K562 (cell line): ENCODE results near the gene TMEM204. TPM values are rescaled to one million over a fixed set of nuclear protein-coding genes. Genes with fewer than 3 reads are reported as not detected.

ENCODE experiments used
- ATAC-seq: fragments of 200-7000 bp; cut with Tn5 transposase; 3 replicates; pipeline ENCODE4 v1.9.1; 2020; ENCODE audit warnings: moderate library complexity
- BruUV-seq: library from RNA; stranded (reverse); fragments of 400-500 nt; replicated peaks from 2 replicates; lab custom pipeline; 2021; lab: Mats Ljungman, UMichigan
- CTCF ChIA-PET: fragments of 300-600 bp; formaldehyde crosslinking; extraction: SDS; loops from one replicate; lab custom pipeline; 2021; ENCODE audit warnings: low intra/inter-chr PET ratio; lab: Yijun Ruan, JAX
- POLR2A ChIA-PET: fragments of 300-600, 350-650 bp; sonication (Branson Sonifier 250); formaldehyde crosslinking; extraction: SDS; loops from one replicate; lab custom pipeline; 2021; ENCODE audit warnings: antibody characterized with exemption, inconsistent platforms; lab: Yijun Ruan, JAX
- DNase-seq, 4 experiments: peaks; one replicate each; pipeline versions ENCODE4 v3.0.0 to v3.0.0-alpha.2; 2011 to 2018; ENCODE audit warnings: low spot score in 3 of 4, mixed read lengths in 3 of 4; ENCODE audit errors: extremely low read depth in 1 of 4
- FAIRE-seq: peaks from 2 replicates; lab custom pipeline; 2011; peaks lifted over from hg19 to GRCh38; lab: Jason Lieb, UNC
- H2AFZ ChIP-seq: 2 replicates; pipeline ENCODE4 v1.6.0; 2011; ENCODE audit warnings: low read depth, low read length, control low read depth, inconsistent platforms
- H3K27ac ChIP-seq: fragments of 200-600 bp; 3 replicates; pipeline ENCODE4 v1.8.0; 2011; ENCODE audit warnings: low read depth, mild to moderate bottlenecking, control low read depth, inconsistent platforms, low read length, moderate library complexity, mixed read lengths; ENCODE audit errors: extremely low read depth
- H3K27me3 ChIP-seq, 2 experiments: fragments of 300-600 bp in 1 of 2; 2 replicates in 1 of 2; 3 replicates in 1 of 2; pipeline versions ENCODE4 v1.6.0 to v1.8.0; 2011; ENCODE audit warnings: inconsistent platforms in 2 of 2, low read length in 2 of 2, mild to moderate bottlenecking in 1 of 2, mixed read lengths in 1 of 2, moderate library complexity in 1 of 2; ENCODE audit not compliant: control insufficient read depth in 2 of 2, insufficient read depth in 2 of 2
- H3K36me3 ChIP-seq: fragments of 300-600 bp; 3 replicates; pipeline ENCODE4 v1.8.0; 2011; ENCODE audit warnings: mild to moderate bottlenecking, low read length, inconsistent platforms; ENCODE audit not compliant: control insufficient read depth, insufficient read depth
- H3K4me1 ChIP-seq, 2 experiments: fragments of 200-600 bp in 1 of 2; replicated peaks in 1 of 2; 2 replicates in 1 of 2; 3 replicates in 1 of 2; pipeline versions ENCODE4 v1.5.1 to v1.8.0; 2011; ENCODE audit warnings: inconsistent platforms in 2 of 2, low read length in 2 of 2, mild to moderate bottlenecking in 1 of 2, mixed read lengths in 1 of 2, moderate library complexity in 1 of 2; ENCODE audit not compliant: control insufficient read depth in 2 of 2, insufficient read depth in 2 of 2
- H3K4me2 ChIP-seq: 2 replicates; pipeline ENCODE4 v1.6.1; 2011; ENCODE audit warnings: low read length, control low read depth, inconsistent platforms, mixed read lengths; ENCODE audit not compliant: insufficient read depth
- H3K4me3 ChIP-seq: fragments of 200-600 bp; sonication (generic), shearing (Covaris generic); 2 replicates; pipeline ENCODE4 v1.5.1; 2016; ENCODE audit warnings: control low read depth, inconsistent platforms
- H3K79me2 ChIP-seq: fragments of 200-600 bp; 3 replicates; pipeline ENCODE4 v1.8.0; 2011; ENCODE audit warnings: low read length, inconsistent platforms; ENCODE audit not compliant: control insufficient read depth, insufficient read depth
- H3K9ac ChIP-seq, 2 experiments: 2 replicates each; pipeline versions ENCODE4 v1.6.0 to v1.6.1; 2011; ENCODE audit warnings: low read depth in 2 of 2, low read length in 2 of 2, control low read depth in 1 of 2, inconsistent platforms in 1 of 2, mild to moderate bottlenecking in 1 of 2, mixed read lengths in 1 of 2; ENCODE audit not compliant: insufficient read depth in 1 of 2
- H3K9me1 ChIP-seq: one replicate; pipeline ENCODE4 v1.6.0; 2011; ENCODE audit warnings: inconsistent platforms, mild to moderate bottlenecking, low read length, moderate library complexity; ENCODE audit not compliant: control insufficient read depth, insufficient read depth
- H3K9me3 ChIP-seq: replicated peaks from 2 replicates; pipeline ENCODE4 v1.5.1; 2011; ENCODE audit warnings: low read depth, low read length, inconsistent platforms; ENCODE audit not compliant: control insufficient read depth, insufficient read depth
- H4K20me1 ChIP-seq: replicated peaks from 2 replicates; pipeline ENCODE4 v1.6.1; 2011; ENCODE audit warnings: low read length, inconsistent platforms, mixed read lengths; ENCODE audit not compliant: control insufficient read depth, insufficient read depth
- ARHGAP35 ChIP-seq: fragments of 450-650 bp; IDR thresholded peaks from 2 replicates; pipeline ENCODE4 v1.6.1; 2018; ENCODE audit not compliant: partially characterized antibody
- CREB5 ChIP-seq: fragments of 250-450 bp; sonication (Bioruptor Pico); IDR thresholded peaks from 2 replicates; pipeline ENCODE4 v1.5.0; 2020; ENCODE audit warnings: mild to moderate bottlenecking
- DIDO1 ChIP-seq: fragments of 450-650 bp; IDR thresholded peaks from 2 replicates; pipeline ENCODE4 v1.6.1; 2016; ENCODE audit warnings: low read depth, missing biosample characterization, missing genetic modification characterization
- ETV1 ChIP-seq: fragments of 450-650 bp; conservative IDR thresholded peaks from 2 replicates; pipeline ENCODE4 v1.6.1; 2016; ENCODE audit warnings: missing genetic modification characterization, control low read depth, low read depth, missing compliant biosample characterization
- GATAD2B ChIP-seq: fragments of 450-650 bp; IDR thresholded peaks from 2 replicates; pipeline ENCODE4 v1.6.1; 2017; ENCODE audit warnings: mild to moderate bottlenecking, borderline replicate concordance
- HDAC2 ChIP-seq: fragments of 450-650 bp; IDR thresholded peaks from 2 replicates; pipeline ENCODE4 v1.6.1; 2016; ENCODE audit warnings: mild to moderate bottlenecking
- JUN ChIP-seq, 2 experiments: sonication (generic) in 1 of 2; formaldehyde crosslinking in 1 of 2; IDR thresholded peaks; 2 replicates each; pipeline versions ENCODE4 v1.6.1 to v1.8.0; 2012 to 2022; ENCODE audit warnings: borderline replicate concordance in 2 of 2, mild to moderate bottlenecking in 2 of 2, improper control_type of control experiment in 1 of 2, low read depth in 1 of 2, low read length in 1 of 2, missing genetic modification reagents in 1 of 2
- JUNB ChIP-seq: fragments of 450-650 bp; formaldehyde crosslinking; conservative IDR thresholded peaks from 2 replicates; pipeline ENCODE4 v1.4.0; 2020; ENCODE audit warnings: mild to moderate bottlenecking
- SMAD1 ChIP-seq: fragments of 150-350 bp; IDR thresholded peaks from 2 replicates; pipeline ENCODE4 v1.6.1; 2014; ENCODE audit warnings: low read length, low read depth; ENCODE audit not compliant: partially characterized antibody
- THRA ChIP-seq: fragments of 450-650 bp; IDR thresholded peaks from 2 replicates; pipeline ENCODE4 v1.6.1; 2017; ENCODE audit warnings: mild to moderate bottlenecking, moderate library complexity
- WGBS: fragments of 100-300 bp; shearing (Covaris generic); methylation state at CpG from one replicate; pipeline ENCODE4 v1.1.6; 2016; ENCODE audit warnings: low coverage, mixed read lengths; ENCODE audit not compliant: insufficient coverage; ENCODE audit errors: missing lambda C conversion rate; 5-methylcytosine and 5-hydroxymethylcytosine counted together
- in situ Hi-C: fragments of 300-500 bp; cut with MboI; formaldehyde crosslinking; loops from 4 replicates; pipeline ENCODE4 v1.15.0; 2018; ENCODE audit warnings: inconsistent platforms, mixed read lengths
- intact Hi-C: fragments of 100-400 bp; cut with micrococcal nuclease; formaldehyde crosslinking; loops from 2 replicates; pipeline ENCODE4 v1.14.2; 2022
- polyA plus RNA-seq, 8 experiments: library from polyadenylated mRNA; depleted of rRNA in 4 of 8; stranded (reverse) in 5 of 8; unstranded in 3 of 8; fragments of >200 nt; fragmentation: Nextera tagmentation in 2 of 8; fragmentation: Illumina TruSeq in 1 of 8; extraction: Ambion mirVana in 2 of 8; extraction: Trizol in 1 of 8; gene quantifications; 2 replicates each; pipeline versions ENCODE4 v1.2.1 to v1.2.3, GENCODE V29; 2011 to 2014; ENCODE audit warnings: inconsistent platforms in 1 of 8, missing spikeins in 1 of 8
- total RNA-seq, 7 experiments: library from RNA; depleted of rRNA in 6 of 7; stranded (reverse); fragments of >200 nt in 6 of 7; fragmentation: Illumina TruSeq in 2 of 7; extraction: Trizol in 2 of 7; gene quantifications; 2 replicates each; pipeline versions ENCODE4 v1.2.1 to v1.2.3, GENCODE V29; 2011 to 2021; ENCODE audit warnings: low replicate concordance in 1 of 7
- TF ChIP-seq, protein P1 (sequence below): IDR thresholded peaks from 2 replicates; pipeline ENCODE4 v1.6.1; 2011; ENCODE audit not compliant: insufficient read length; ENCODE audit errors: extremely low read depth
- TF ChIP-seq, protein P2 (sequence below), 2 experiments: IDR thresholded peaks; 2 replicates each; pipeline ENCODE4 v1.6.1; 2011; ENCODE audit warnings: borderline replicate concordance in 1 of 2, control low read depth in 1 of 2, low read depth in 1 of 2, low read length in 1 of 2, mild to moderate bottlenecking in 1 of 2, mixed read lengths in 1 of 2, moderate library complexity in 1 of 2; ENCODE audit not compliant: insufficient read depth in 1 of 2, insufficient read length in 1 of 2, poor library complexity in 1 of 2, severe bottlenecking in 1 of 2; ENCODE audit errors: extremely low read depth in 1 of 2
- TF ChIP-seq, protein P3 (sequence below), 2 experiments: fragments of 450-650 bp; IDR thresholded peaks; 2 replicates each; pipeline ENCODE4 v1.6.1; 2018; ENCODE audit warnings: mild to moderate bottlenecking in 2 of 2, low read depth in 1 of 2; ENCODE audit not compliant: partially characterized antibody in 2 of 2

TMEM204 gene
- total and polyA plus RNA-seq, 9 of the 15 experiments (the other 6 are each of a cell fraction or from before 2014, with no cell fraction given): 0.04 to 0.18 TPM; not detected in 7

DNA sequence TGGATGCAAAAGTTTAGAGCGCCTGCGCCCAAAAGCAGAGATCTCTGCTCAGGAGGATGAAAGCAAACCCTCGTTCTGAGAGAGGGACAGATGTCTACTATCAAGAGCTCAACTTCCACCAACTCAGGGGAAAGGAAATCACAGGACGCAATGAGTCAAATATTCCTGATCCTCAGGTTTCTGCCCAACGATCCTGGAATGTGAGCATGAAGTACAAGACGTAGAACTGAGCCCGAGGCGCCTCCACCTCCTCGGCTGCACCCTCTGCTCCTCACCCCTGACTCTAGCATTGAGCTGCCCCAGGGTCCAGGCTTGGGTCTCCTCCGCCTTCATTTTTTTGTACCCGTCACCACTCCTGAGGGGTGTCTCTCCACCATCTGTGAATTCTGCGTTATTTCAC lies 63.0 kb downstream of the TMEM204 start:
- in situ Hi-C loops: no loop called here

More for the DNA sequence above, 63.0 kb downstream of the TMEM204 start:
- no peak overlapping the region for H3K4me3 ChIP-seq
- FAIRE-seq (no peak), DNase-seq (no peak), ATAC-seq (no peak)
- no peak for TF ChIP-seq JUN (IDR thresholded peaks at IDR 0.05; ENCODE audit: borderline replicate concordance, low read depth, low read length)
- no peak for TF ChIP-seq JUN (CRISPR knock-in tag; IDR thresholded peaks at IDR 0.05; ENCODE audit: borderline replicate concordance)
- no peak for TF ChIP-seq ARHGAP35
- TF ChIP-seq GATAD2B: no peak
- no peak for TF ChIP-seq DIDO1 (tag)
- no peak for TF ChIP-seq HDAC2
- TF ChIP-seq CREB5 (CRISPR knock-in tag): no peak
- TF ChIP-seq THRA: no peak
- no peak for TF ChIP-seq JUNB
- TF ChIP-seq, protein P1, sequence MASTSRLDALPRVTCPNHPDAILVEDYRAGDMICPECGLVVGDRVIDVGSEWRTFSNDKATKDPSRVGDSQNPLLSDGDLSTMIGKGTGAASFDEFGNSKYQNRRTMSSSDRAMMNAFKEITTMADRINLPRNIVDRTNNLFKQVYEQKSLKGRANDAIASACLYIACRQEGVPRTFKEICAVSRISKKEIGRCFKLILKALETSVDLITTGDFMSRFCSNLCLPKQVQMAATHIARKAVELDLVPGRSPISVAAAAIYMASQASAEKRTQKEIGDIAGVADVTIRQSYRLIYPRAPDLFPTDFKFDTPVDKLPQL: no peak
- TF ChIP-seq, protein P2, sequence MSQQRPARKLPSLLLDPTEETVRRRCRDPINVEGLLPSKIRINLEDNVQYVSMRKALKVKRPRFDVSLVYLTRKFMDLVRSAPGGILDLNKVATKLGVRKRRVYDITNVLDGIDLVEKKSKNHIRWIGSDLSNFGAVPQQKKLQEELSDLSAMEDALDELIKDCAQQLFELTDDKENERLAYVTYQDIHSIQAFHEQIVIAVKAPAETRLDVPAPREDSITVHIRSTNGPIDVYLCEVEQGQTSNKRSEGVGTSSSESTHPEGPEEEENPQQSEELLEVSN (IDR thresholded peaks at IDR 0.05; ENCODE audit: borderline replicate concordance in 1 of 2, extremely low read depth in 1 of 2, insufficient read depth in 1 of 2, insufficient read length in 1 of 2, low read depth in 1 of 2, low read length in 1 of 2, poor library complexity in 1 of 2, severe bottlenecking in 1 of 2): no peak
- no peak for TF ChIP-seq ETV1 (tag)
- TF ChIP-seq, protein P3, sequence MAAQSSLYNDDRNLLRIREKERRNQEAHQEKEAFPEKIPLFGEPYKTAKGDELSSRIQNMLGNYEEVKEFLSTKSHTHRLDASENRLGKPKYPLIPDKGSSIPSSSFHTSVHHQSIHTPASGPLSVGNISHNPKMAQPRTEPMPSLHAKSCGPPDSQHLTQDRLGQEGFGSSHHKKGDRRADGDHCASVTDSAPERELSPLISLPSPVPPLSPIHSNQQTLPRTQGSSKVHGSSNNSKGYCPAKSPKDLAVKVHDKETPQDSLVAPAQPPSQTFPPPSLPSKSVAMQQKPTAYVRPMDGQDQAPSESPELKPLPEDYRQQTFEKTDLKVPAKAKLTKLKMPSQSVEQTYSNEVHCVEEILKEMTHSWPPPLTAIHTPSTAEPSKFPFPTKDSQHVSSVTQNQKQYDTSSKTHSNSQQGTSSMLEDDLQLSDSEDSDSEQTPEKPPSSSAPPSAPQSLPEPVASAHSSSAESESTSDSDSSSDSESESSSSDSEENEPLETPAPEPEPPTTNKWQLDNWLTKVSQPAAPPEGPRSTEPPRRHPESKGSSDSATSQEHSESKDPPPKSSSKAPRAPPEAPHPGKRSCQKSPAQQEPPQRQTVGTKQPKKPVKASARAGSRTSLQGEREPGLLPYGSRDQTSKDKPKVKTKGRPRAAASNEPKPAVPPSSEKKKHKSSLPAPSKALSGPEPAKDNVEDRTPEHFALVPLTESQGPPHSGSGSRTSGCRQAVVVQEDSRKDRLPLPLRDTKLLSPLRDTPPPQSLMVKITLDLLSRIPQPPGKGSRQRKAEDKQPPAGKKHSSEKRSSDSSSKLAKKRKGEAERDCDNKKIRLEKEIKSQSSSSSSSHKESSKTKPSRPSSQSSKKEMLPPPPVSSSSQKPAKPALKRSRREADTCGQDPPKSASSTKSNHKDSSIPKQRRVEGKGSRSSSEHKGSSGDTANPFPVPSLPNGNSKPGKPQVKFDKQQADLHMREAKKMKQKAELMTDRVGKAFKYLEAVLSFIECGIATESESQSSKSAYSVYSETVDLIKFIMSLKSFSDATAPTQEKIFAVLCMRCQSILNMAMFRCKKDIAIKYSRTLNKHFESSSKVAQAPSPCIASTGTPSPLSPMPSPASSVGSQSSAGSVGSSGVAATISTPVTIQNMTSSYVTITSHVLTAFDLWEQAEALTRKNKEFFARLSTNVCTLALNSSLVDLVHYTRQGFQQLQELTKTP (IDR thresholded peaks at IDR 0.05; ENCODE audit: low read depth in 1 of 2, partially characterized antibody in 2 of 2): no peak
- no peak for TF ChIP-seq SMAD1
- H3K4me1 ChIP-seq: peaks cover 0 to 9% of the 10 kb centered on the region in 2 experiments; a peak in 1 of 5 replicates
- H3K9ac ChIP-seq: no peak overlapping the region
- ChIA-PET CTCF (no interaction called here), POLR2A (interaction anchor here (0.9 to 1.1 kb wide), 2 partner anchors 8 to 12 kb away, joined by 3 to 4 read pairs; no protein-coding TSS in a partner anchor)
- WGBS: 67% methylated on average over 12 of the region's 12 CpGs
- H3K79me2 ChIP-seq: no peaks in the 10 kb centered on the region
- H3K36me3 ChIP-seq: no peaks in the 10 kb centered on the region
- no peak overlapping the region for H3K4me2 ChIP-seq
- intact Hi-C loops: no loop called here
- H3K9me1 ChIP-seq: no peaks in the 10 kb centered on the region
- BruUV-seq: no TSS peak
- no peak overlapping the region for H2AFZ ChIP-seq
- H3K27ac ChIP-seq: no peak overlapping the region
- H3K9me3 ChIP-seq: no peaks in the 10 kb centered on the region
- no peaks in the 10 kb centered on the region for H4K20me1 ChIP-seq
- H3K27me3 ChIP-seq: no peaks in the 10 kb centered on the region
